ENCODE data around the gene NFE2L2. TPM values are rescaled to one million over a fixed set of nuclear protein-coding genes. Genes with fewer than 3 reads are reported as not detected.
"Not testable (repeated sequence)": the region's sequence is repeated elsewhere in the genome, so short reads cannot be mapped to it uniquely, and the experiment has no call there.

NFE2L2 gene
- total RNA-seq, 1 donor from 2014 or later: 83.3 TPM

GRCh38 chr2:177201919-177202346 lies 62.6 kb downstream of the NFE2L2 start:
- H2AFZ ChIP-seq (ENCODE audit: low read depth, low read length): no peak overlapping the region
- no peak overlapping the region for H3K27ac ChIP-seq (ENCODE audit: low read depth, low read length)
- H3K4me3 ChIP-seq (ENCODE audit: insufficient read depth, low read depth, low read length): no peak overlapping the region
- no peak overlapping the region for H3K4me3 Mint-ChIP-seq (ENCODE audit: unreplicated experiment)
- H3K9me3 Mint-ChIP-seq (ENCODE audit: unreplicated experiment): no peaks in the 10 kb centered on the region
- FAIRE-seq (no peak), DNase-seq (ENCODE audit: low read depth) (no peak)
- no peak overlapping the region for H3K4me2 ChIP-seq (ENCODE audit: low read length)
- H3K4me1 Mint-ChIP-seq (ENCODE audit: low read depth, unreplicated experiment): no peaks in the 10 kb centered on the region
- H3K9ac ChIP-seq (ENCODE audit: low read length): no peak overlapping the region
- H3K27me3 ChIP-seq (ENCODE audit: insufficient read depth, low read length): no peaks in the 10 kb centered on the region
- H3K27ac Mint-ChIP-seq (ENCODE audit: unreplicated experiment): no peak overlapping the region
- H3K9me3 ChIP-seq (ENCODE audit: insufficient read depth, low read depth, low read length): no peaks in the 10 kb centered on the region
- TF ChIP-seq EZH2 (IDR thresholded peaks at IDR 0.05; ENCODE audit: insufficient read depth, low read length): no peak
- TF ChIP-seq CTCF (IDR thresholded peaks at IDR 0.05; ENCODE audit: insufficient read depth, low read depth, low read length): no peak
- H4K20me1 ChIP-seq (ENCODE audit: insufficient read depth, low read length): no peaks in the 10 kb centered on the region
- H3K36me3 Mint-ChIP-seq (ENCODE audit: low read depth, unreplicated experiment): no peaks in the 10 kb centered on the region
- no peaks in the 10 kb centered on the region for H3K36me3 ChIP-seq (ENCODE audit: insufficient read depth, low read length)
- no peaks in the 10 kb centered on the region for H3K27me3 Mint-ChIP-seq (ENCODE audit: low read depth, unreplicated experiment)
- H3K79me2 ChIP-seq (ENCODE audit: insufficient read depth, low read length): no peaks in the 10 kb centered on the region
- no peaks in the 10 kb centered on the region for H3K4me1 ChIP-seq (ENCODE audit: insufficient read depth, low read length)

GRCh38 chr2:177200419-177200818 lies 64.1 kb downstream of the NFE2L2 start:
- not testable (repeated sequence) for H3K4me3 Mint-ChIP-seq (ENCODE audit: unreplicated experiment); H3K9ac ChIP-seq (ENCODE audit: low read length); H3K4me1 ChIP-seq (ENCODE audit: insufficient read depth, low read length); DNase-seq (ENCODE audit: low read depth); H2AFZ ChIP-seq (ENCODE audit: low read depth, low read length); H3K4me1 Mint-ChIP-seq (ENCODE audit: low read depth, unreplicated experiment); H3K4me3 ChIP-seq (ENCODE audit: insufficient read depth, low read depth, low read length); FAIRE-seq; H3K36me3 ChIP-seq (ENCODE audit: insufficient read depth, low read length); H3K9me3 ChIP-seq (ENCODE audit: insufficient read depth, low read depth, low read length); H3K27ac ChIP-seq (ENCODE audit: low read depth, low read length); H3K36me3 Mint-ChIP-seq (ENCODE audit: low read depth, unreplicated experiment); H3K27ac Mint-ChIP-seq (ENCODE audit: unreplicated experiment); H3K9me3 Mint-ChIP-seq (ENCODE audit: unreplicated experiment); H3K27me3 Mint-ChIP-seq (ENCODE audit: low read depth, unreplicated experiment); H3K27me3 ChIP-seq (ENCODE audit: insufficient read depth, low read length); H3K4me2 ChIP-seq (ENCODE audit: low read length); H4K20me1 ChIP-seq (ENCODE audit: insufficient read depth, low read length); H3K79me2 ChIP-seq (ENCODE audit: insufficient read depth, low read length)

- Histone ChIP-seq H3K9me3 (ENCODE audit: insufficient read depth, low read depth, low read length) (no peaks in the 10 kb centered on the region), H3K36me3 (ENCODE audit: insufficient read depth, low read length) (no peaks in the 10 kb centered on the region), H3K4me1 (ENCODE audit: insufficient read depth, low read length) (no peaks in the 10 kb centered on the region), H3K27me3 (ENCODE audit: insufficient read depth, low read length) (no peaks in the 10 kb centered on the region), H3K9ac (ENCODE audit: low read length) (no peak overlapping the region), H3K79me2 (ENCODE audit: insufficient read depth, low read length) (no peaks in the 10 kb centered on the region), H3K4me3 (ENCODE audit: insufficient read depth, low read depth, low read length) (no peak overlapping the region), H2AFZ (ENCODE audit: low read depth, low read length) (no peak overlapping the region), H3K4me2 (ENCODE audit: low read length) (no peak overlapping the region), H3K27ac (ENCODE audit: low read depth, low read length) (no peak overlapping the region), H4K20me1 (ENCODE audit: insufficient read depth, low read length) (no peaks in the 10 kb centered on the region)
- no peaks in the 10 kb centered on the region for H3K36me3 Mint-ChIP-seq (ENCODE audit: low read depth, unreplicated experiment)
- no peaks in the 10 kb centered on the region for H3K4me1 Mint-ChIP-seq (ENCODE audit: low read depth, unreplicated experiment)
- H3K27me3 Mint-ChIP-seq (ENCODE audit: low read depth, unreplicated experiment): no peaks in the 10 kb centered on the region
- no peak overlapping the region for H3K27ac Mint-ChIP-seq (ENCODE audit: unreplicated experiment)
- H3K4me3 Mint-ChIP-seq (ENCODE audit: unreplicated experiment): no peak overlapping the region
- no peaks in the 10 kb centered on the region for H3K9me3 Mint-ChIP-seq (ENCODE audit: unreplicated experiment)
- DNase-seq (ENCODE audit: low read depth): no peak
- no peak for FAIRE-seq
- no peak for TF ChIP-seq EZH2 (IDR thresholded peaks at IDR 0.05; ENCODE audit: insufficient read depth, low read length)
- TF ChIP-seq CTCF (IDR thresholded peaks at IDR 0.05; ENCODE audit: insufficient read depth, low read depth, low read length): no peak
Observed at GRCh38 chr2:177195194-177195593, 69.3 kb downstream of the NFE2L2 start.

Data from astrocyte (in vitro differentiated cells and primary cell).